HepG2 (cell line): ENCODE results near the gene ZDHHC7. TPM values are rescaled to one million over a fixed set of nuclear protein-coding genes. Genes with fewer than 3 reads are reported as not detected.

ENCODE experiments used
- ATAC-seq: fragments of 200-7000 bp; cut with Tn5 transposase; 3 replicates; pipeline ENCODE4 v1.9.1; 2020; ENCODE audit warnings: mild to moderate bottlenecking, moderate library complexity
- BruUV-seq: library from RNA; stranded (reverse); fragments of 400-500 nt; replicated peaks from 2 replicates; lab custom pipeline; 2021; lab: Mats Ljungman, UMichigan
- CTCF ChIA-PET: fragments of 300-600 bp; formaldehyde crosslinking; extraction: SDS; loops from one replicate; lab custom pipeline; 2021; ENCODE audit warnings: low total read pairs, inconsistent platforms, low intra/inter-chr PET ratio; lab: Yijun Ruan, JAX
- POLR2A ChIA-PET: fragments of 350-600 bp; sonication (Branson Sonifier 250); formaldehyde crosslinking; loops from one replicate; lab custom pipeline; 2020; ENCODE audit warnings: antibody characterized with exemption, inconsistent platforms; lab: Yijun Ruan, JAX
- DNase-seq: peaks from one replicate; pipeline ENCODE4 v3.0.0-alpha.2; 2015; ENCODE audit warnings: low spot score
- FAIRE-seq: peaks from 3 replicates; lab custom pipeline; 2011; peaks lifted over from hg19 to GRCh38; lab: Jason Lieb, UNC
- H2AFZ ChIP-seq: one replicate; pipeline ENCODE4 v1.6.1; 2011; ENCODE audit warnings: low read length, inconsistent platforms
- H3K27ac ChIP-seq: fragments of 300-600 bp; 3 replicates; pipeline ENCODE4 v1.8.0; 2011; ENCODE audit warnings: mixed run types, mild to moderate bottlenecking, mixed read lengths, low read length, inconsistent platforms; ENCODE audit not compliant: insufficient read depth; ENCODE audit errors: extremely low read length
- H3K27me3 ChIP-seq, 2 experiments: fragments of 200-600 bp in 1 of 2; 2 replicates in 1 of 2; 3 replicates in 1 of 2; pipeline versions ENCODE4 v1.6.0 to v1.8.0; 2011; ENCODE audit warnings: low read length in 2 of 2, mild to moderate bottlenecking in 2 of 2, moderate library complexity in 2 of 2, inconsistent platforms in 1 of 2; ENCODE audit not compliant: insufficient read depth in 2 of 2, control insufficient read depth in 1 of 2
- H3K36me3 ChIP-seq, 2 experiments: fragments of 200-600 bp in 1 of 2; replicated peaks in 1 of 2; 2 replicates in 1 of 2; 3 replicates in 1 of 2; pipeline versions ENCODE4 v1.5.1 to v1.8.0; 2011; ENCODE audit warnings: low read length in 2 of 2, inconsistent platforms in 1 of 2; ENCODE audit not compliant: insufficient read depth in 2 of 2, control insufficient read depth in 1 of 2
- H3K4me1 ChIP-seq: 2 replicates; pipeline ENCODE4 v1.5.1; 2012; ENCODE audit warnings: low read length, inconsistent platforms; ENCODE audit not compliant: insufficient read depth
- H3K4me2 ChIP-seq: 2 replicates; pipeline ENCODE4 v1.6.0; 2011; ENCODE audit warnings: low read depth, low read length, inconsistent platforms
- H3K4me3 ChIP-seq, 3 experiments: fragments of 200-600 bp in 1 of 3; sonication (generic), shearing (Covaris generic) in 1 of 3; replicated peaks in 1 of 3; 2 replicates each; pipeline ENCODE4 v1.5.1; 2011 to 2016; ENCODE audit warnings: low read length in 3 of 3, inconsistent platforms in 2 of 3, low read depth in 2 of 3, mild to moderate bottlenecking in 2 of 3, control low read depth in 1 of 3, mixed read lengths in 1 of 3; ENCODE audit not compliant: insufficient read depth in 1 of 3
- H3K79me2 ChIP-seq: one replicate; pipeline ENCODE4 v1.6.1; 2011; ENCODE audit warnings: low read length, inconsistent platforms; ENCODE audit not compliant: insufficient read depth
- H3K9ac ChIP-seq: 2 replicates; pipeline ENCODE4 v1.6.0; 2011; ENCODE audit warnings: mild to moderate bottlenecking, low read depth, low read length, inconsistent platforms; ENCODE audit not compliant: insufficient read depth
- H3K9me3 ChIP-seq: 2 replicates; pipeline ENCODE4 v1.5.1; 2012; ENCODE audit warnings: mild to moderate bottlenecking, low read length
- H4K20me1 ChIP-seq: 2 replicates; pipeline ENCODE4 v1.6.0; 2011; ENCODE audit warnings: inconsistent platforms, mild to moderate bottlenecking, low read length, moderate library complexity; ENCODE audit not compliant: insufficient read depth
- CTCF ChIP-seq: sonication (generic); formaldehyde crosslinking; IDR thresholded peaks from 2 replicates; pipeline ENCODE4 v1.5.0; 2020; ENCODE audit warnings: mild to moderate bottlenecking, missing genetic modification reagents, moderate library complexity
- DR1 ChIP-seq: sonication (generic); formaldehyde crosslinking; IDR thresholded peaks from 2 replicates; pipeline ENCODE4 v1.8.0; 2021; ENCODE audit warnings: mild to moderate bottlenecking, missing genetic modification reagents, inconsistent platforms
- IKZF1 ChIP-seq: fragments of 450-650 bp; IDR thresholded peaks from 2 replicates; pipeline ENCODE4 v1.7.1; 2016
- KDM5B ChIP-seq: sonication (generic); formaldehyde crosslinking; IDR thresholded peaks from 2 replicates; pipeline ENCODE4 v1.4.0; 2020; ENCODE audit warnings: missing genetic modification reagents, mild to moderate bottlenecking, borderline replicate concordance
- PATZ1 ChIP-seq: sonication (generic); formaldehyde crosslinking; IDR thresholded peaks from 2 replicates; pipeline ENCODE4 v1.4.0; 2020; ENCODE audit warnings: missing genetic modification reagents
- RAD21 ChIP-seq: fragments of 450-650 bp; formaldehyde crosslinking; IDR thresholded peaks from 2 replicates; pipeline ENCODE4 v1.5.0; 2020; ENCODE audit warnings: mild to moderate bottlenecking
- STAG1 ChIP-seq: sonication (generic); formaldehyde crosslinking; IDR thresholded peaks from 2 replicates; pipeline ENCODE4 v1.4.0; 2020; ENCODE audit warnings: missing genetic modification reagents
- TEAD3 ChIP-seq: optimal IDR thresholded peaks from 2 replicates; pipeline ENCODE3; 2016; ENCODE audit warnings: borderline replicate concordance
- ZBTB33 ChIP-seq: sonication (generic); formaldehyde crosslinking; IDR thresholded peaks from 2 replicates; pipeline ENCODE4 v1.4.0; 2020; ENCODE audit warnings: missing genetic modification reagents
- ZHX1 ChIP-seq: sonication (generic); formaldehyde crosslinking; IDR thresholded peaks from 2 replicates; pipeline ENCODE4 v1.8.1; 2022; ENCODE audit warnings: low read depth, mild to moderate bottlenecking, missing genetic modification reagents
- ZMYM3 ChIP-seq: sonication (generic); formaldehyde crosslinking; IDR thresholded peaks from 2 replicates; pipeline ENCODE4 v1.5.1; 2020; ENCODE audit warnings: mild to moderate bottlenecking, missing genetic modification reagents
- ZNF230 ChIP-seq: sonication (generic); formaldehyde crosslinking; IDR thresholded peaks from 2 replicates; pipeline ENCODE4 v1.4.0; 2020; ENCODE audit warnings: mild to moderate bottlenecking, missing genetic modification reagents
- ZNF768 ChIP-seq: sonication (generic); formaldehyde crosslinking; IDR thresholded peaks from 2 replicates; pipeline ENCODE4 v1.4.0; 2020; ENCODE audit warnings: missing genetic modification reagents
- WGBS: methylation state at CpG from one replicate; pipeline ENCODE4 v1.1.6; 2017; ENCODE audit warnings: low lambda C conversion rate; 5-methylcytosine and 5-hydroxymethylcytosine counted together
- in situ Hi-C: cut with HindIII; loops from 2 replicates; pipeline ENCODE4 v1.10.0; 2017; ENCODE audit warnings: low pct_unique_long_range_greater_than_20kb; ENCODE audit not compliant: extremely low pct_ligation_motif_present
- intact Hi-C: fragments of 100-400 bp; cut with micrococcal nuclease; formaldehyde crosslinking; loops from one replicate; pipeline ENCODE4 v1.10.0; 2022; ENCODE audit not compliant: unreplicated experiment
- polyA plus RNA-seq, 8 experiments: library from polyadenylated mRNA; depleted of rRNA in 3 of 8; stranded (reverse) in 7 of 8; unstranded in 1 of 8; fragments of >200 nt; fragmentation: Illumina TruSeq in 4 of 8; extraction: Trizol in 4 of 8; gene quantifications; 2 replicates each; pipeline versions ENCODE4 v1.2.1 to v1.2.3, GENCODE V29; 2011 to 2016; ENCODE audit warnings: low read depth in 4 of 8, missing spikeins in 1 of 8, mixed read lengths in 1 of 8; ENCODE audit not compliant: insufficient read depth in 1 of 8
- total RNA-seq, 5 experiments: library from RNA; depleted of rRNA; stranded (reverse); fragments of >200 nt; fragmentation: Illumina TruSeq; extraction: Trizol; gene quantifications; 2 replicates each; pipeline ENCODE4 v1.2.3, GENCODE V29; 2016; ENCODE audit warnings: low read depth in 1 of 5

ZDHHC7 gene
- total and polyA plus RNA-seq, 2 of the 13 experiments (the other 11 are each of a cell fraction or from before 2014, with no cell fraction given): 46.8 to 67.6 TPM

GRCh38 chr16:84959045-84959576 lies 52.2 kb downstream of the ZDHHC7 start:
- Histone ChIP-seq H3K9ac (no peak overlapping the region), H3K79me2 (no peaks in the 10 kb centered on the region), H3K4me2 (peak overlapping the region; percentile 30; the same call in 1 of the 2 replicates), H3K4me3 (0 out of 6 replicates have a peak overlapping the region, but pooled peaks of 1 of the 3 experiments have one; percentile 23), H3K27me3 (peaks cover 0 to 16% of the 10 kb centered on the region in 2 experiments; a peak in 4 of 5 replicates), H3K36me3 (no peaks in the 10 kb centered on the region), H4K20me1 (no peaks in the 10 kb centered on the region), H3K27ac (no peak overlapping the region), H3K4me1 (peaks cover 32% of the 10 kb centered on the region), H3K9me3 (no peaks in the 10 kb centered on the region), H2AFZ (no peak overlapping the region)
- in situ Hi-C loops (no loop called here), intact Hi-C loops (no loop called here)
- no peak for FAIRE-seq
- ATAC-seq: peak; percentile 84
- POLR2A ChIA-PET: no interaction called here
- peak; percentile 58 for DNase-seq
- BruUV-seq: no TSS peak
- CTCF ChIA-PET: interaction anchor here (1.6 to 1.9 kb wide), 2 partner anchors 12 to 34 kb away, joined by 6 to 9 read pairs; no protein-coding TSS in a partner anchor
- 39% methylated on average over 9 of the region's 13 CpGs for WGBS
- TF ChIP-seq DR1 (0 out of 2 replicates have a peak, but pooled peaks have one; percentile 38), ZNF230 (CRISPR knock-in tag) (no peak), ZHX1 (CRISPR knock-in tag) (no peak), TEAD3 (peak; percentile 26), PATZ1 (CRISPR knock-in tag) (0 out of 2 replicates have a peak, but pooled peaks have one; percentile 23), ZBTB33 (CRISPR knock-in tag) (0 out of 2 replicates have a peak, but pooled peaks have one; percentile 11), RAD21 (peak; percentile 43), CTCF (peak; percentile 56), KDM5B (CRISPR knock-in tag) (peak; percentile 49; the same call in 1 of the 2 replicates), STAG1 (CRISPR knock-in tag) (peak; percentile 24), ZMYM3 (CRISPR knock-in tag) (0 out of 2 replicates have a peak, but pooled peaks have one; percentile 23), ZNF768 (0 out of 2 replicates have a peak, but pooled peaks have one; percentile 29), IKZF1 (no peak)
